K562 (cell line): ENCODE results near the gene PLPPR1. TPM values are rescaled to one million over a fixed set of nuclear protein-coding genes. Genes with fewer than 3 reads are reported as not detected.

ENCODE experiments used
- ATAC-seq: fragments of 200-7000 bp; cut with Tn5 transposase; 3 replicates; pipeline ENCODE4 v1.9.1; 2020; ENCODE audit warnings: moderate library complexity
- BruUV-seq: library from RNA; stranded (reverse); fragments of 400-500 nt; replicated peaks from 2 replicates; lab custom pipeline; 2021; lab: Mats Ljungman, UMichigan
- CTCF ChIA-PET: fragments of 300-600 bp; formaldehyde crosslinking; extraction: SDS; loops from one replicate; lab custom pipeline; 2021; ENCODE audit warnings: low intra/inter-chr PET ratio; lab: Yijun Ruan, JAX
- POLR2A ChIA-PET: fragments of 300-600, 350-650 bp; sonication (Branson Sonifier 250); formaldehyde crosslinking; extraction: SDS; loops from one replicate; lab custom pipeline; 2021; ENCODE audit warnings: antibody characterized with exemption, inconsistent platforms; lab: Yijun Ruan, JAX
- DNase-seq, 4 experiments: peaks; one replicate each; pipeline versions ENCODE4 v3.0.0 to v3.0.0-alpha.2; 2011 to 2018; ENCODE audit warnings: low spot score in 3 of 4, mixed read lengths in 3 of 4; ENCODE audit errors: extremely low read depth in 1 of 4
- FAIRE-seq: peaks from 2 replicates; lab custom pipeline; 2011; peaks lifted over from hg19 to GRCh38; lab: Jason Lieb, UNC
- H2AFZ ChIP-seq: 2 replicates; pipeline ENCODE4 v1.6.0; 2011; ENCODE audit warnings: low read depth, low read length, control low read depth, inconsistent platforms
- H3K27ac ChIP-seq: fragments of 200-600 bp; 3 replicates; pipeline ENCODE4 v1.8.0; 2011; ENCODE audit warnings: low read depth, mild to moderate bottlenecking, control low read depth, inconsistent platforms, low read length, moderate library complexity, mixed read lengths; ENCODE audit errors: extremely low read depth
- H3K27me3 ChIP-seq, 2 experiments: fragments of 300-600 bp in 1 of 2; 2 replicates in 1 of 2; 3 replicates in 1 of 2; pipeline versions ENCODE4 v1.6.0 to v1.8.0; 2011; ENCODE audit warnings: inconsistent platforms in 2 of 2, low read length in 2 of 2, mild to moderate bottlenecking in 1 of 2, mixed read lengths in 1 of 2, moderate library complexity in 1 of 2; ENCODE audit not compliant: control insufficient read depth in 2 of 2, insufficient read depth in 2 of 2
- H3K36me3 ChIP-seq: fragments of 300-600 bp; 3 replicates; pipeline ENCODE4 v1.8.0; 2011; ENCODE audit warnings: mild to moderate bottlenecking, low read length, inconsistent platforms; ENCODE audit not compliant: control insufficient read depth, insufficient read depth
- H3K4me1 ChIP-seq, 2 experiments: fragments of 200-600 bp in 1 of 2; replicated peaks in 1 of 2; 2 replicates in 1 of 2; 3 replicates in 1 of 2; pipeline versions ENCODE4 v1.5.1 to v1.8.0; 2011; ENCODE audit warnings: inconsistent platforms in 2 of 2, low read length in 2 of 2, mild to moderate bottlenecking in 1 of 2, mixed read lengths in 1 of 2, moderate library complexity in 1 of 2; ENCODE audit not compliant: control insufficient read depth in 2 of 2, insufficient read depth in 2 of 2
- H3K4me2 ChIP-seq: 2 replicates; pipeline ENCODE4 v1.6.1; 2011; ENCODE audit warnings: low read length, control low read depth, inconsistent platforms, mixed read lengths; ENCODE audit not compliant: insufficient read depth
- H3K4me3 ChIP-seq: fragments of 200-600 bp; sonication (generic), shearing (Covaris generic); 2 replicates; pipeline ENCODE4 v1.5.1; 2016; ENCODE audit warnings: control low read depth, inconsistent platforms
- H3K79me2 ChIP-seq: fragments of 200-600 bp; 3 replicates; pipeline ENCODE4 v1.8.0; 2011; ENCODE audit warnings: low read length, inconsistent platforms; ENCODE audit not compliant: control insufficient read depth, insufficient read depth
- H3K9ac ChIP-seq, 2 experiments: 2 replicates each; pipeline versions ENCODE4 v1.6.0 to v1.6.1; 2011; ENCODE audit warnings: low read depth in 2 of 2, low read length in 2 of 2, control low read depth in 1 of 2, inconsistent platforms in 1 of 2, mild to moderate bottlenecking in 1 of 2, mixed read lengths in 1 of 2; ENCODE audit not compliant: insufficient read depth in 1 of 2
- H3K9me1 ChIP-seq: one replicate; pipeline ENCODE4 v1.6.0; 2011; ENCODE audit warnings: inconsistent platforms, mild to moderate bottlenecking, low read length, moderate library complexity; ENCODE audit not compliant: control insufficient read depth, insufficient read depth
- H3K9me3 ChIP-seq: replicated peaks from 2 replicates; pipeline ENCODE4 v1.5.1; 2011; ENCODE audit warnings: low read depth, low read length, inconsistent platforms; ENCODE audit not compliant: control insufficient read depth, insufficient read depth
- H4K20me1 ChIP-seq: replicated peaks from 2 replicates; pipeline ENCODE4 v1.6.1; 2011; ENCODE audit warnings: low read length, inconsistent platforms, mixed read lengths; ENCODE audit not compliant: control insufficient read depth, insufficient read depth
- CBX1 ChIP-seq: sonication (generic); IDR thresholded peaks from 2 replicates; pipeline ENCODE4 v1.6.1; 2016; ENCODE audit warnings: antibody characterized with exemption, low read depth, mild to moderate bottlenecking
- GATAD2B ChIP-seq: fragments of 450-650 bp; IDR thresholded peaks from 2 replicates; pipeline ENCODE4 v1.6.1; 2017; ENCODE audit warnings: mild to moderate bottlenecking, borderline replicate concordance
- HMG20A ChIP-seq: fragments of 450-650 bp; formaldehyde crosslinking; conservative IDR thresholded peaks from 2 replicates; pipeline ENCODE4 v1.4.0; 2020; ENCODE audit warnings: mild to moderate bottlenecking, mixed read lengths
- NCOR1 ChIP-seq: fragments of 450-650 bp; IDR thresholded peaks from 2 replicates; pipeline ENCODE4 v1.6.1; 2016; ENCODE audit warnings: mild to moderate bottlenecking, moderate library complexity
- NFIX ChIP-seq: fragments of 250-450 bp; sonication (Bioruptor Pico); IDR thresholded peaks from 2 replicates; pipeline ENCODE4 v1.4.0; 2020; ENCODE audit warnings: low read depth, mild to moderate bottlenecking, moderate library complexity
- STAT5A ChIP-seq: IDR thresholded peaks from 2 replicates; pipeline ENCODE4 v1.6.1; 2012; ENCODE audit warnings: low read length, inconsistent platforms, borderline replicate concordance
- ZMIZ1 ChIP-seq, 2 experiments: fragments of 150-350 bp in 1 of 2; IDR thresholded peaks; 2 replicates each; pipeline ENCODE4 v1.6.1; 2012 to 2016; ENCODE audit warnings: low read depth in 2 of 2, low read length in 2 of 2, mild to moderate bottlenecking in 1 of 2, moderate library complexity in 1 of 2
- WGBS: fragments of 100-300 bp; shearing (Covaris generic); methylation state at CpG from one replicate; pipeline ENCODE4 v1.1.6; 2016; ENCODE audit warnings: low coverage, mixed read lengths; ENCODE audit not compliant: insufficient coverage; ENCODE audit errors: missing lambda C conversion rate; 5-methylcytosine and 5-hydroxymethylcytosine counted together
- in situ Hi-C: fragments of 300-500 bp; cut with MboI; formaldehyde crosslinking; loops from 4 replicates; pipeline ENCODE4 v1.15.0; 2018; ENCODE audit warnings: inconsistent platforms, mixed read lengths
- intact Hi-C: fragments of 100-400 bp; cut with micrococcal nuclease; formaldehyde crosslinking; loops from 2 replicates; pipeline ENCODE4 v1.14.2; 2022
- polyA plus RNA-seq, 8 experiments: library from polyadenylated mRNA; depleted of rRNA in 4 of 8; stranded (reverse) in 5 of 8; unstranded in 3 of 8; fragments of >200 nt; fragmentation: Nextera tagmentation in 2 of 8; fragmentation: Illumina TruSeq in 1 of 8; extraction: Ambion mirVana in 2 of 8; extraction: Trizol in 1 of 8; gene quantifications; 2 replicates each; pipeline versions ENCODE4 v1.2.1 to v1.2.3, GENCODE V29; 2011 to 2014; ENCODE audit warnings: inconsistent platforms in 1 of 8, missing spikeins in 1 of 8
- total RNA-seq, 7 experiments: library from RNA; depleted of rRNA in 6 of 7; stranded (reverse); fragments of >200 nt in 6 of 7; fragmentation: Illumina TruSeq in 2 of 7; extraction: Trizol in 2 of 7; gene quantifications; 2 replicates each; pipeline versions ENCODE4 v1.2.1 to v1.2.3, GENCODE V29; 2011 to 2021; ENCODE audit warnings: low replicate concordance in 1 of 7

PLPPR1 gene
- total and polyA plus RNA-seq, 9 of the 15 experiments (the other 6 are each of a cell fraction or from before 2014, with no cell fraction given): not detected

GRCh38 chr9:101269591-101270283 is 241.2 kb downstream of the PLPPR1 start (continued):
- no peak for TF ChIP-seq CBX1

- FAIRE-seq (no peak), DNase-seq (no peak), ATAC-seq (no peak)
- Histone ChIP-seq H3K36me3 (no peaks in the 10 kb centered on the region), H4K20me1 (no peaks in the 10 kb centered on the region), H3K4me2 (no peak overlapping the region), H3K27me3 (no peaks in the 10 kb centered on the region; a peak in 1 of 5 replicates), H3K27ac (no peak overlapping the region), H3K4me3 (no peak overlapping the region), H3K9me1 (no peaks in the 10 kb centered on the region), H3K9ac (no peak overlapping the region), H3K79me2 (no peaks in the 10 kb centered on the region), H3K4me1 (no peaks in the 10 kb centered on the region), H3K9me3 (no peaks in the 10 kb centered on the region), H2AFZ (no peak overlapping the region)
- TF ChIP-seq NCOR1 (no peak), NFIX (CRISPR knock-in tag) (no peak), GATAD2B (no peak), HMG20A (no peak), ZMIZ1 (IDR thresholded peaks at IDR 0.05; ENCODE audit: low read depth in 2 of 2, low read length in 2 of 2) (no peak), STAT5A (no peak)
- WGBS: 0% methylated on average over 2 of the region's 2 CpGs
- POLR2A ChIA-PET: interaction anchor here (0.5 kb wide), 1 partner anchor 854 kb away, joined by 3 read pairs; no protein-coding TSS in a partner anchor
- no TSS peak for BruUV-seq
- CTCF ChIA-PET: no interaction called here
- intact Hi-C loops (loop anchor here (10.0 kb wide), 1 partner anchor 64 kb away; no protein-coding TSS in a partner anchor), in situ Hi-C loops (no loop called here)
Measured at GRCh38 chr9:101270302-101270701, 241.8 kb downstream of the PLPPR1 start.
